Liver (tissue), 9 donors: ENCODE measurements around the gene ARSB. TPM values are rescaled to one million over a fixed set of nuclear protein-coding genes. Genes with fewer than 3 reads are reported as not detected.

Experiments used
- DNase-seq: peaks from one replicate; pipeline ENCODE4 v3.0.0-alpha.2; 2017; ENCODE audit warnings: low spot score
- H3K27ac ChIP-seq, 2 donors: one replicate each; pipeline ENCODE4 v1.7.0; 2013; ENCODE audit warnings: inconsistent platforms in 2 of 2, low read length in 2 of 2, control low read depth in 1 of 2, low read depth in 1 of 2, mild to moderate bottlenecking in 1 of 2
- H3K27me3 ChIP-seq, 4 donors: one replicate each; pipeline versions ENCODE4 v1.6.1 to v1.7.0; 2013; ENCODE audit warnings: low read length in 3 of 4, inconsistent platforms in 1 of 4, mild to moderate bottlenecking in 1 of 4, moderate library complexity in 1 of 4; ENCODE audit not compliant: control insufficient read depth in 4 of 4, insufficient read depth in 4 of 4
- H3K36me3 ChIP-seq, 4 donors: one replicate each; pipeline versions ENCODE4 v1.6.1 to v1.7.0; 2013; ENCODE audit warnings: low read length in 3 of 4, mild to moderate bottlenecking in 3 of 4, low read depth in 1 of 4, moderate library complexity in 1 of 4; ENCODE audit not compliant: control insufficient read depth in 4 of 4, insufficient read depth in 3 of 4
- H3K4me1 ChIP-seq, 4 donors: one replicate each; pipeline versions ENCODE4 v1.6.1 to v1.7.0; 2013; ENCODE audit warnings: low read length in 3 of 4, mild to moderate bottlenecking in 3 of 4, moderate library complexity in 1 of 4; ENCODE audit not compliant: control insufficient read depth in 4 of 4, insufficient read depth in 4 of 4
- H3K4me3 ChIP-seq, 3 donors: one replicate each; pipeline versions ENCODE4 v1.6.1 to v1.7.0; 2013; ENCODE audit warnings: low read length in 3 of 3, control low read depth in 1 of 3, low read depth in 1 of 3, mild to moderate bottlenecking in 1 of 3
- H3K9ac ChIP-seq, 2 donors: one replicate each; pipeline ENCODE4 v1.7.0; 2013; ENCODE audit warnings: low read length in 2 of 2, mild to moderate bottlenecking in 2 of 2, moderate library complexity in 2 of 2, control low read depth in 1 of 2, low read depth in 1 of 2
- H3K9me3 ChIP-seq, 4 donors: one replicate each; pipeline versions ENCODE4 v1.6.1 to v1.7.0; 2013; ENCODE audit warnings: low read length in 3 of 4; ENCODE audit not compliant: control insufficient read depth in 4 of 4
- ATF3 ChIP-seq: IDR thresholded peaks from 2 replicates; pipeline ENCODE4 v1.6.1; 2016; ENCODE audit warnings: antibody characterized with exemption
- CTCF ChIP-seq: fragments of 150-350 bp; IDR thresholded peaks from 2 replicates; pipeline ENCODE4 v1.5.1; 2017; ENCODE audit warnings: improper control_type of control experiment, low read depth, low read length; ENCODE audit not compliant: missing input control
- FOXA1 ChIP-seq: IDR thresholded peaks from 2 replicates; pipeline ENCODE4 v1.6.1; 2016; ENCODE audit warnings: antibody characterized with exemption
- HNF4A ChIP-seq, 2 donors: conservative IDR thresholded peaks; 2 replicates each; pipeline ENCODE4 v1.6.1; 2016; ENCODE audit warnings: antibody characterized with exemption in 2 of 2, mild to moderate bottlenecking in 2 of 2
- MAX ChIP-seq: IDR thresholded peaks from 2 replicates; pipeline ENCODE4 v1.6.1; 2016; ENCODE audit warnings: antibody characterized with exemption
- REST ChIP-seq: IDR thresholded peaks from 2 replicates; pipeline ENCODE4 v1.6.1; 2016; ENCODE audit warnings: antibody characterized with exemption, mild to moderate bottlenecking
- SP1 ChIP-seq: IDR thresholded peaks from 2 replicates; pipeline ENCODE4 v1.6.1; 2018; ENCODE audit warnings: antibody characterized with exemption, mild to moderate bottlenecking
- TAF1 ChIP-seq: conservative IDR thresholded peaks from 2 replicates; pipeline ENCODE4 v1.6.1; 2016; ENCODE audit warnings: antibody characterized with exemption, mild to moderate bottlenecking
- WGBS: extraction: QIAGEN DNeasy Blood & Tissue Kit; methylation state at CpG from one replicate; pipeline ENCODE4 v1.1.7; 2013; 5-methylcytosine and 5-hydroxymethylcytosine counted together
- polyA plus RNA-seq, 2 donors: library from polyadenylated mRNA; stranded (reverse) in 1 of 2; unstranded in 1 of 2; fragments of 200-250 nt in 1 of 2; fragments of >200 nt in 1 of 2; fragmentation: Nextera tagmentation in 1 of 2; extraction: Ambion mirVana in 1 of 2; gene quantifications; one replicate each; pipeline versions ENCODE4 v1.2.1 to v1.2.3, GENCODE V29; 2013 to 2015
- total RNA-seq, 2 donors: library from RNA; depleted of rRNA; stranded (reverse); fragments of >200 nt; gene quantifications; one replicate each; pipeline ENCODE4 v1.2.3, GENCODE V29; 2014
- donor health status: healthy.
- donor health status: healthy.
- donor health status: healthy.
- donor health status: healthy.
- donor health status: healthy.

ARSB gene
- total and polyA plus RNA-seq, 4 donors: 3.5 to 26.2 (median 8.7) TPM

- Histone ChIP-seq H3K27ac (no peak overlapping the region), H3K9ac (no peak overlapping the region), H3K36me3 (no peaks in the 10 kb centered on the region), H3K27me3 (no peaks in the 10 kb centered on the region), H3K9me3 (no peaks in the 10 kb centered on the region), H3K4me1 (peaks cover 0 to 4% (median under 1%) of the 10 kb centered on the region in 4 donors), H3K4me3 (no peak overlapping the region)
- no peak for TF ChIP-seq ATF3
- no peak for DNase-seq
- WGBS: 83% methylated on average over 2 of the region's 2 CpGs
Observed at GRCh38 chr5:79014631-79015030, 29.5 kb upstream of the ARSB start.

GRCh38 chr5:79011869-79012268 is 26.8 kb upstream of the ARSB start:
- H3K9ac ChIP-seq: no peak overlapping the region
- H3K4me1 ChIP-seq: peaks cover 0 to 4% (median under 1%) of the 10 kb centered on the region in 4 donors
- H3K9me3 ChIP-seq: no peaks in the 10 kb centered on the region
- no peak for DNase-seq
- H3K36me3 ChIP-seq: no peaks in the 10 kb centered on the region
- no peak overlapping the region for H3K27ac ChIP-seq
- no peaks in the 10 kb centered on the region for H3K27me3 ChIP-seq
- no peak for TF ChIP-seq SP1
- no peak for TF ChIP-seq MAX
- peak; percentile 53 to 78 for TF ChIP-seq HNF4A (conservative IDR thresholded peaks at IDR 0.05)
- no peak for TF ChIP-seq TAF1
- no peak for TF ChIP-seq FOXA1
- no peak for TF ChIP-seq ATF3
- H3K4me3 ChIP-seq: no peak overlapping the region

- H3K27me3 ChIP-seq: no peaks in the 10 kb centered on the region
- no peaks in the 10 kb centered on the region for H3K9me3 ChIP-seq
- H3K4me1 ChIP-seq: peaks cover 0 to 4% (median under 1%) of the 10 kb centered on the region in 4 donors
- no peak overlapping the region for H3K27ac ChIP-seq
- H3K9ac ChIP-seq: no peak overlapping the region
- 96% methylated on average over 1 of the region's 1 CpG for WGBS
- no peak for TF ChIP-seq MAX
- no peak for TF ChIP-seq REST
- peak; percentile 11 for TF ChIP-seq CTCF
- H3K4me3 ChIP-seq: no peak overlapping the region
- DNase-seq: no peak
- no peaks in the 10 kb centered on the region for H3K36me3 ChIP-seq
Observed at GRCh38 chr5:79011219-79011836, 26.2 kb upstream of the ARSB start.
